NCI-H1694 (cell line): ENCODE measurements around the gene BCL2L12.

Source experiments
- DNase-seq: peaks from one replicate; lab custom pipeline; 2025; lab: John Stamatoyannopoulos, UW

The BCL2L12 gene

GRCh38 chr19:49664171-49665035, 1.3 kb upstream of the BCL2L12 start:
- DNase-seq, result peak; percentile 46

- no peak for DNase-seq
Observed at GRCh38 chr19:49665036-49665350, 740 bp upstream of the BCL2L12 start.

GRCh38 chr19:49666120-49666444, 349 bp downstream of the BCL2L12 start:
- DNase-seq, result no peak

- no peak for DNase-seq
Observed at GRCh38 chr19:49667473-49667872, 1.7 kb downstream of the BCL2L12 start.

GRCh38 chr19:49669516-49669915, 3.8 kb downstream of the BCL2L12 start:
- DNase-seq, result no peak

- DNase-seq, result peak; percentile 78
Observed at GRCh38 chr19:49672131-49672919, 6.6 kb downstream of the BCL2L12 start.

GRCh38 chr19:49676136-49676783, 10.5 kb downstream of the BCL2L12 start:
- peak; percentile 94 for DNase-seq

- peak; percentile 100 for DNase-seq
Observed at GRCh38 chr19:49676784-49677230, 11.1 kb downstream of the BCL2L12 start.

- no peak for DNase-seq
Observed at GRCh38 chr19:49677231-49677900, 11.6 kb downstream of the BCL2L12 start, which contains the start of gene PRMT1. TSS of gene PRMT1 (plus strand) at chr19:49677271. CDS start at chr19:49677281, 10 bp downstream.

- peak; percentile 95 for DNase-seq
Observed at GRCh38 chr19:49677901-49678674, 12.4 kb downstream of the BCL2L12 start.

GRCh38 chr19:49678985-49679770, 13.4 kb downstream of the BCL2L12 start:
- no peak for DNase-seq

GRCh38 chr19:49679771-49680413, 14.2 kb downstream of the BCL2L12 start:
- no peak for DNase-seq

- peak; percentile 92 for DNase-seq
Observed at GRCh38 chr19:49680421-49681351, 15.0 kb downstream of the BCL2L12 start.

- DNase-seq, result no peak
Observed at GRCh38 chr19:49681830-49682229, 16.1 kb downstream of the BCL2L12 start.

GRCh38 chr19:49682274-49682673, 16.5 kb downstream of the BCL2L12 start:
- DNase-seq, result no peak

- DNase-seq, result no peak
Observed at GRCh38 chr19:49683814-49684250, 18.1 kb downstream of the BCL2L12 start.

GRCh38 chr19:49684251-49684982, 18.7 kb downstream of the BCL2L12 start:
- DNase-seq, result no peak

GRCh38 chr19:49684983-49685553, 19.3 kb downstream of the BCL2L12 start:
- no peak for DNase-seq
